ENCODE data around the gene ITGB1. TPM values are rescaled to one million over a fixed set of nuclear protein-coding genes. Genes with fewer than 3 reads are reported as not detected.

Gene ITGB1
- total and polyA plus RNA-seq, 2 experiments from 2014 or later = 317 to 439 TPM

DNA sequence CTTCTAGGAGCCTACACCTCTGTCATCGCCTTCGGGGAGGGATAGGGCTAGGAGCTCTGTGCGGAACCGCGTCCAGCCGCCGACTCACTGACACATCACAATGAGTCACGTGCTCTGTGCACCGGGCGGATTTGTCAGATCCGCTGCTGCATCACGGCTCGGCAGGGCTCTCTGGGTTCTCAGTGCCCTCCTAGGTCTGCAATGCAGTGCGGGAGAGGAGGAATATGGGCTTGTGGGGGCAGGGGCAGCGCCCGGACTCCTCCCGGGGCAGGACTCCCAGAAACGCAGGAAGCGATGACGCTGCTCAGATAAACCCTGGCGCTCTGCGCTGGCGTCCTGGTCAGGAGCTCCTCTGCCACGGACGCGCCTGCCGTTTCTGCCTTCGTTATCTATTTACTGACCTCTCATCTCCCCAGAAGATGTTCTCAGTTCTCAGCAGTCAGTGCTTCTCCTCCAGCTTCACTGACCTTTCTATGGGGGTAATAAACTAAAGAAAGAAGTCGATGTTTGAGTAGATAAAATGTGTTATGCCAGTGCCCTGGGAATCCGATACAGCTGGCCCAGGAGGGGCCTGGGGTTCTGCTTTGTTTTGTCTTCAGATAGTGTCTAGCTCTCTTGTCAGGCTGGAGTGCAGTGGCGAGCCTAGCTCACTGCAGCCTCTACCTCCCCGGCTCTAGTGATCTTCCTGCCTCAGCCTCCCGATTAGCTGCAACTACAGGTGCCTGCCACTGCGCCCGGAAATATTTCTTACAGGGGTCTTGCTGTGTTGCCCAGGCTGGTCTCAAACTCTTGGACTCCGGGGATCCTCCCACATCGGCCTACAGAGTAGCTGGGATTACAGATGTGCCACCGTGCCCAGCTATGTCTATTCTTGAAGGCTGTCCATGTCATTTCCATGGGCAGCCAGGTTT is 22.8 kb upstream of the ITGB1 start:
- Histone ChIP-seq H3F3A (replicated peaks; ENCODE audit: low read depth) (peaks cover 7% of the 10 kb centered on the region; the same call in 1 of the 2 replicates), H3K27me3 (ENCODE audit: insufficient read depth) (0 out of 2 replicates have a peak, but pooled peaks cover 3% of the 10 kb centered on the region), H3K4me1 (ENCODE audit: insufficient read depth) (peaks cover 17% of the 10 kb centered on the region), H3K9me2 (ENCODE audit: insufficient read depth) (no peaks in the 10 kb centered on the region), H2AFZ (peak overlapping the region; percentile 99), H3K79me2 (replicated peaks; ENCODE audit: insufficient read depth) (no peaks in the 10 kb centered on the region), H4K20me1 (replicated peaks; ENCODE audit: insufficient read depth) (no peaks in the 10 kb centered on the region), H3K4me2 (peak overlapping the region; percentile 76), H3K27ac (ENCODE audit: low read depth) (peak overlapping the region; percentile 29; the same call in 1 of the 2 replicates), H3K4me3 (peak overlapping the region; percentile 50), H3K36me3 (ENCODE audit: insufficient read depth) (no peaks in the 10 kb centered on the region)
- Mint-ChIP-seq H3K36me3 (ENCODE audit: low read depth) (no peaks in the 10 kb centered on the region), H3K27ac (peak overlapping the region; percentile 95), H3K4me3 (peak overlapping the region; percentile 83), H3K9me3 (no peaks in the 10 kb centered on the region), H3K4me1 (peaks cover 40% of the 10 kb centered on the region), H3K27me3 (ENCODE audit: insufficient read depth, low read depth, poor library complexity) (peaks cover 14% of the 10 kb centered on the region)
- peak; percentile 91 for DNase-seq (ENCODE audit: low spot score)
- ATAC-seq = peak; percentile 97
- TF ChIP-seq STAT1 (IDR thresholded peaks at IDR 0.05; ENCODE audit: unreplicated experiment) (no peak), ZNF331 (CRISPR knock-in tag; IDR thresholded peaks at IDR 0.05; ENCODE audit: low read depth) (no peak), JUNB (IDR thresholded peaks at IDR 0.05; ENCODE audit: unreplicated experiment) (no peak), CREB1 (CRISPR knock-in tag; IDR thresholded peaks at IDR 0.05; ENCODE audit: low read depth) (peak; percentile 67), NANOG (IDR thresholded peaks at IDR 0.05; ENCODE audit: borderline replicate concordance) (no peak), EZH2 (IDR thresholded peaks at IDR 0.05; ENCODE audit: low read depth, unreplicated experiment) (no peak), POLR2AphosphoS5 (IDR thresholded peaks at IDR 0.05; ENCODE audit: low read depth) (peak; percentile 53), EZH2phosphoT487 (IDR thresholded peaks at IDR 0.05; ENCODE audit: unreplicated experiment) (no peak), ZNF114 (CRISPR knock-in tag; IDR thresholded peaks at IDR 0.05) (no peak)
- TF ChIP-seq, protein P1, sequence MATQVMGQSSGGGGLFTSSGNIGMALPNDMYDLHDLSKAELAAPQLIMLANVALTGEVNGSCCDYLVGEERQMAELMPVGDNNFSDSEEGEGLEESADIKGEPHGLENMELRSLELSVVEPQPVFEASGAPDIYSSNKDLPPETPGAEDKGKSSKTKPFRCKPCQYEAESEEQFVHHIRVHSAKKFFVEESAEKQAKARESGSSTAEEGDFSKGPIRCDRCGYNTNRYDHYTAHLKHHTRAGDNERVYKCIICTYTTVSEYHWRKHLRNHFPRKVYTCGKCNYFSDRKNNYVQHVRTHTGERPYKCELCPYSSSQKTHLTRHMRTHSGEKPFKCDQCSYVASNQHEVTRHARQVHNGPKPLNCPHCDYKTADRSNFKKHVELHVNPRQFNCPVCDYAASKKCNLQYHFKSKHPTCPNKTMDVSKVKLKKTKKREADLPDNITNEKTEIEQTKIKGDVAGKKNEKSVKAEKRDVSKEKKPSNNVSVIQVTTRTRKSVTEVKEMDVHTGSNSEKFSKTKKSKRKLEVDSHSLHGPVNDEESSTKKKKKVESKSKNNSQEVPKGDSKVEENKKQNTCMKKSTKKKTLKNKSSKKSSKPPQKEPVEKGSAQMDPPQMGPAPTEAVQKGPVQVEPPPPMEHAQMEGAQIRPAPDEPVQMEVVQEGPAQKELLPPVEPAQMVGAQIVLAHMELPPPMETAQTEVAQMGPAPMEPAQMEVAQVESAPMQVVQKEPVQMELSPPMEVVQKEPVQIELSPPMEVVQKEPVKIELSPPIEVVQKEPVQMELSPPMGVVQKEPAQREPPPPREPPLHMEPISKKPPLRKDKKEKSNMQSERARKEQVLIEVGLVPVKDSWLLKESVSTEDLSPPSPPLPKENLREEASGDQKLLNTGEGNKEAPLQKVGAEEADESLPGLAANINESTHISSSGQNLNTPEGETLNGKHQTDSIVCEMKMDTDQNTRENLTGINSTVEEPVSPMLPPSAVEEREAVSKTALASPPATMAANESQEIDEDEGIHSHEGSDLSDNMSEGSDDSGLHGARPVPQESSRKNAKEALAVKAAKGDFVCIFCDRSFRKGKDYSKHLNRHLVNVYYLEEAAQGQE (IDR thresholded peaks at IDR 0.05; ENCODE audit: unreplicated experiment) = no peak

DNA sequence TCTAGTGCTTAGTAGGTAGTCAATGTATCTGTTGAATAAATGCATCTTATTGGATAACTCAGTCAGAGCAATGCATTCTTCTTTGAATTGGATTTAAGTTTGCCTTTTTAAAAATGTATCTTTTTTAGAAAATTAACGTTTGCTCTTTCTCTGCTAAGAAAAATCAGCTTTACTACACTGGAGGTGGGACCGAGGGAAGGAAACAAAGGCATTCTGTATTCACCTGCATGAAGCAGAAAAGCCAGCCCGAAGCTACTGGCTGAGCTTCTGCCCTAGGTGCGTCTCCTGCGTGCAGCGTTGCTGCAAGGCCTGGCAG is 22.2 kb upstream of the ITGB1 start:
- no peaks in the 10 kb centered on the region for H3K79me2 ChIP-seq (replicated peaks; ENCODE audit: insufficient read depth)
- H3K4me3 ChIP-seq = peak overlapping the region; percentile 50
- H3K27me3 ChIP-seq (ENCODE audit: insufficient read depth) = 0 out of 2 replicates have a peak, but pooled peaks cover 3% of the 10 kb centered on the region
- Mint-ChIP-seq H3K9me3 (no peaks in the 10 kb centered on the region; the same call in 2 of the 3 replicates), H3K27me3 (ENCODE audit: insufficient read depth, low read depth, poor library complexity) (peaks cover 15% of the 10 kb centered on the region), H3K4me1 (peaks cover 34% of the 10 kb centered on the region), H3K36me3 (ENCODE audit: low read depth) (no peaks in the 10 kb centered on the region; the same call in 2 of the 3 replicates), H3K27ac (peak overlapping the region; percentile 95), H3K4me3 (peak overlapping the region; percentile 83)
- ATAC-seq (no peak), DNase-seq (ENCODE audit: low spot score) (no peak)
- H3K36me3 ChIP-seq (ENCODE audit: insufficient read depth) = no peaks in the 10 kb centered on the region
- H3K27ac ChIP-seq (ENCODE audit: low read depth) = peak overlapping the region; percentile 56; the same call in 1 of the 2 replicates
- peak overlapping the region; percentile 99 for H2AFZ ChIP-seq
- peaks cover 7% of the 10 kb centered on the region; the same call in 1 of the 2 replicates for H3F3A ChIP-seq (replicated peaks; ENCODE audit: low read depth)
- H4K20me1 ChIP-seq (replicated peaks; ENCODE audit: insufficient read depth) = no peaks in the 10 kb centered on the region
- no peaks in the 10 kb centered on the region for H3K9me2 ChIP-seq (ENCODE audit: insufficient read depth)
- H3K4me1 ChIP-seq (ENCODE audit: insufficient read depth) = peaks cover 11% of the 10 kb centered on the region
- H3K4me2 ChIP-seq = peak overlapping the region; percentile 76
- no peak for TF ChIP-seq NANOG (IDR thresholded peaks at IDR 0.05; ENCODE audit: borderline replicate concordance)
- TF ChIP-seq, protein P2, sequence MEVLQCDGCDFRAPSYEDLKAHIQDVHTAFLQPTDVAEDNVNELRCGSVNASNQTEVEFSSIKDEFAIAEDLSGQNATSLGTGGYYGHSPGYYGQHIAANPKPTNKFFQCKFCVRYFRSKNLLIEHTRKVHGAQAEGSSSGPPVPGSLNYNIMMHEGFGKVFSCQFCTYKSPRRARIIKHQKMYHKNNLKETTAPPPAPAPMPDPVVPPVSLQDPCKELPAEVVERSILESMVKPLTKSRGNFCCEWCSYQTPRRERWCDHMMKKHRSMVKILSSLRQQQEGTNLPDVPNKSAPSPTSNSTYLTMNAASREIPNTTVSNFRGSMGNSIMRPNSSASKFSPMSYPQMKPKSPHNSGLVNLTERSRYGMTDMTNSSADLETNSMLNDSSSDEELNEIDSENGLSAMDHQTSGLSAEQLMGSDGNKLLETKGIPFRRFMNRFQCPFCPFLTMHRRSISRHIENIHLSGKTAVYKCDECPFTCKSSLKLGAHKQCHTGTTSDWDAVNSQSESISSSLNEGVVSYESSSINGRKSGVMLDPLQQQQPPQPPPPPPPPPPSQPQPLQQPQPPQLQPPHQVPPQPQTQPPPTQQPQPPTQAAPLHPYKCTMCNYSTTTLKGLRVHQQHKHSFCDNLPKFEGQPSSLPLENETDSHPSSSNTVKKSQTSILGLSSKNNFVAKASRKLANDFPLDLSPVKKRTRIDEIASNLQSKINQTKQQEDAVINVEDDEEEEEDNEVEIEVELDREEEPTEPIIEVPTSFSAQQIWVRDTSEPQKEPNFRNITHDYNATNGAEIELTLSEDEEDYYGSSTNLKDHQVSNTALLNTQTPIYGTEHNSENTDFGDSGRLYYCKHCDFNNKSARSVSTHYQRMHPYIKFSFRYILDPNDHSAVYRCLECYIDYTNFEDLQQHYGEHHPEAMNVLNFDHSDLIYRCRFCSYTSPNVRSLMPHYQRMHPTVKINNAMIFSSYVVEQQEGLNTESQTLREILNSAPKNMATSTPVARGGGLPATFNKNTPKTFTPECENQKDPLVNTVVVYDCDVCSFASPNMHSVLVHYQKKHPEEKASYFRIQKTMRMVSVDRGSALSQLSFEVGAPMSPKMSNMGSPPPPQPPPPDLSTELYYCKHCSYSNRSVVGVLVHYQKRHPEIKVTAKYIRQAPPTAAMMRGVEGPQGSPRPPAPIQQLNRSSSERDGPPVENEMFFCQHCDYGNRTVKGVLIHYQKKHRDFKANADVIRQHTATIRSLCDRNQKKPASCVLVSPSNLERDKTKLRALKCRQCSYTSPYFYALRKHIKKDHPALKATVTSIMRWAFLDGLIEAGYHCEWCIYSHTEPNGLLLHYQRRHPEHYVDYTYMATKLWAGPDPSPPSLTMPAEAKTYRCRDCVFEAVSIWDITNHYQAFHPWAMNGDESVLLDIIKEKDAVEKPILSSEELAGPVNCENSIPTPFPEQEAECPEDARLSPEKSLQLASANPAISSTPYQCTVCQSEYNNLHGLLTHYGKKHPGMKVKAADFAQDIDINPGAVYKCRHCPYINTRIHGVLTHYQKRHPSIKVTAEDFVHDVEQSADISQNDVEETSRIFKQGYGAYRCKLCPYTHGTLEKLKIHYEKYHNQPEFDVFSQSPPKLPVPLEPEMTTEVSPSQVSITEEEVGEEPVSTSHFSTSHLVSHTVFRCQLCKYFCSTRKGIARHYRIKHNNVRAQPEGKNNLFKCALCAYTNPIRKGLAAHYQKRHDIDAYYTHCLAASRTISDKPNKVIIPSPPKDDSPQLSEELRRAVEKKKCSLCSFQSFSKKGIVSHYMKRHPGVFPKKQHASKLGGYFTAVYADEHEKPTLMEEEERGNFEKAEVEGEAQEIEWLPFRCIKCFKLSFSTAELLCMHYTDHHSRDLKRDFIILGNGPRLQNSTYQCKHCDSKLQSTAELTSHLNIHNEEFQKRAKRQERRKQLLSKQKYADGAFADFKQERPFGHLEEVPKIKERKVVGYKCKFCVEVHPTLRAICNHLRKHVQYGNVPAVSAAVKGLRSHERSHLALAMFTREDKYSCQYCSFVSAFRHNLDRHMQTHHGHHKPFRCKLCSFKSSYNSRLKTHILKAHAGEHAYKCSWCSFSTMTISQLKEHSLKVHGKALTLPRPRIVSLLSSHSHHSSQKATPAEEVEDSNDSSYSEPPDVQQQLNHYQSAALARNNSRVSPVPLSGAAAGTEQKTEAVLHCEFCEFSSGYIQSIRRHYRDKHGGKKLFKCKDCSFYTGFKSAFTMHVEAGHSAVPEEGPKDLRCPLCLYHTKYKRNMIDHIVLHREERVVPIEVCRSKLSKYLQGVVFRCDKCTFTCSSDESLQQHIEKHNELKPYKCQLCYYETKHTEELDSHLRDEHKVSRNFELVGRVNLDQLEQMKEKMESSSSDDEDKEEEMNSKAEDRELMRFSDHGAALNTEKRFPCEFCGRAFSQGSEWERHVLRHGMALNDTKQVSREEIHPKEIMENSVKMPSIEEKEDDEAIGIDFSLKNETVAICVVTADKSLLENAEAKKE (CRISPR knock-in tag; IDR thresholded peaks at IDR 0.05) = no peak
- no peak for TF ChIP-seq EZH2phosphoT487 (IDR thresholded peaks at IDR 0.05; ENCODE audit: unreplicated experiment)
- TF ChIP-seq JUNB (IDR thresholded peaks at IDR 0.05; ENCODE audit: unreplicated experiment) = no peak
- no peak for TF ChIP-seq CREB1 (CRISPR knock-in tag; IDR thresholded peaks at IDR 0.05; ENCODE audit: low read depth)
